KMS-11 (cell line): ENCODE measurements around the gene DOK5.

Experiments
- H2AFZ ChIP-seq: fragments of 200-600 bp; sonication (generic); 2 replicates; pipeline ENCODE4 v1.6.1; 2016; ENCODE audit warnings: antibody characterized with exemption, mixed run types, low read depth
- H3K27ac ChIP-seq: fragments of 200-600 bp; sonication (generic); 2 replicates; pipeline ENCODE4 v1.6.1; 2016; ENCODE audit warnings: mild to moderate bottlenecking, mixed run types
- H3K27me3 ChIP-seq: fragments of 200-600 bp; sonication (generic); 2 replicates; pipeline ENCODE4 v1.6.1; 2017; ENCODE audit warnings: mild to moderate bottlenecking, low read depth, mixed run types, moderate library complexity; ENCODE audit not compliant: insufficient read depth
- H3K36me3 ChIP-seq: fragments of 200-600 bp; sonication (generic); 2 replicates; pipeline ENCODE4 v1.6.1; 2017; ENCODE audit warnings: mild to moderate bottlenecking, mixed run types; ENCODE audit not compliant: insufficient read depth
- H3K4me1 ChIP-seq: fragments of 200-600 bp; sonication (generic); 2 replicates; pipeline ENCODE4 v1.6.1; 2016; ENCODE audit warnings: mild to moderate bottlenecking, low read depth, mixed run types; ENCODE audit not compliant: poor library complexity, severe bottlenecking
- H3K4me2 ChIP-seq: fragments of 200-600 bp; sonication (generic); 2 replicates; pipeline ENCODE4 v1.7.0; 2016; ENCODE audit warnings: mild to moderate bottlenecking, mixed run types
- H3K4me3 ChIP-seq: fragments of 200-600 bp; sonication (generic); IDR thresholded peaks from 2 replicates; pipeline ENCODE4 v1.6.1; 2017; ENCODE audit warnings: low read depth, low read length, mixed read lengths; ENCODE audit not compliant: insufficient read depth
- H3K79me2 ChIP-seq: fragments of 200-600 bp; sonication (generic); 2 replicates; pipeline ENCODE4 v1.6.1; 2016; ENCODE audit warnings: low read depth, mixed run types; ENCODE audit not compliant: insufficient read depth
- H3K9ac ChIP-seq: fragments of 200-600 bp; sonication (generic); 2 replicates; pipeline ENCODE4 v1.6.1; 2016; ENCODE audit warnings: mild to moderate bottlenecking, mixed run types
- H4K20me1 ChIP-seq: fragments of 200-600 bp; sonication (generic); 2 replicates; pipeline ENCODE4 v1.6.1; 2016; ENCODE audit warnings: mild to moderate bottlenecking, mixed run types; ENCODE audit not compliant: insufficient read depth
- CTCF ChIP-seq: fragments of 200-600 bp; sonication (generic); conservative IDR thresholded peaks from 2 replicates; pipeline ENCODE4 v1.6.1; 2017; ENCODE audit warnings: low read depth, mild to moderate bottlenecking, antibody characterized with exemption, low read length, moderate library complexity, mixed read lengths

Gene DOK5

DNA sequence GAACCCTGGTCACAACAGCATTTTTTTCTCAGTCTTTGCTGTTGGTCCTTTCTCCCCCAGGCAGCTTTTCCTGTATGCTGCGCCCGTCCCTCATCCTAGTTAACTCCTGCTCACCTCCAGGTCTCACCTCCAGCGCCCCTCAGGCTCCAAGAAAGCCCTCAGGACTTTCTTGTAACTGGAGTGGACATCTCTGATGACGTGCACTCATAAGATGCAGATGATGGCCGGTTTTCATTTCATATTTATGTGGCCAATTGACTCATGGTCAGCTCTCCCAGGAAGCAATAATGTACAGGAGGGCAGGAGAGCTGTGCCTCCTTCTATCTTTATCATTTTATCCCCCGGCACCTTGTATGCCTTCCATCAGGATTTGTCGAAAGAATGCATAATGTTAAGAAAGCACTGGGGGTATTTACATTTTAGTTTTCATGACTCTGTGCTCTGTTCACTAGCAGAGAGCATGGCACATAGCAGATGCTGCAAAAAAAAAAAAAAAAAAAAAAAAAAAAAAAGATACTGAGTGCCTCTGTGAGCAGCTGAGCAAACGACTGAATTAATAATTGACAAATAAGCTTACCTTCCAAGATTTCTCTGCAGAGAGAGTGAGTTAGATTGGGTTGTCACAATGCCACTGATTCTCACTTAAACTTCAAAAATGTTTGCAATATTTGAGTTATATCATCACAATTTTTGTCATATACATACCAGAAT, 170.2 kb downstream of the DOK5 start:
- no peak overlapping the region for H2AFZ ChIP-seq
- H3K9ac ChIP-seq: no peak overlapping the region
- H3K4me2 ChIP-seq: no peak overlapping the region
- no peaks in the 10 kb centered on the region for H3K79me2 ChIP-seq
- no peak overlapping the region for H3K4me3 ChIP-seq
- H3K27me3 ChIP-seq: no peaks in the 10 kb centered on the region
- H3K27ac ChIP-seq: no peak overlapping the region
- H3K4me1 ChIP-seq: peaks cover 8% of the 10 kb centered on the region
- no peak for TF ChIP-seq CTCF
- no peaks in the 10 kb centered on the region for H3K36me3 ChIP-seq
- H4K20me1 ChIP-seq: no peaks in the 10 kb centered on the region

DNA sequence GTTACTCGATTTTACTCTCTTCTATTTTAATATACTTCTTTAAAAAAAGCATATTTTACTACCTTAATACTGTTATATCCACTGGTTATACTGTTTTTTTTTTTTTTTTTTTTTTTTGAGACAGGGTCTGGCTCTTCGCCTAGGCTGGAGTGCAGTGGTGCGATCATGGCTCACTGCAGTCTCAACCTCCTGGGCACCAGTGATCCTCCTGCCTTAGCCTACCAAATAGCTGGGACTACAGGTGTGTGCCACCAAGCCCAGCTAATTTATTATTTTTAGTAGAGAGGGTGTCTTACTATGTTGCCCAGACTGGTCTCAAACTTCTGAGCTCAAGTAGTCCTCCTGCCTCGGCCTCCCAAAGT, 170.7 kb downstream of the DOK5 start:
- Histone ChIP-seq H3K4me2 (no peak overlapping the region), H3K36me3 (no peaks in the 10 kb centered on the region), H3K79me2 (no peaks in the 10 kb centered on the region), H2AFZ (no peak overlapping the region), H3K4me1 (peaks cover 8% of the 10 kb centered on the region), H3K9ac (no peak overlapping the region), H3K27ac (no peak overlapping the region), H3K4me3 (no peak overlapping the region), H3K27me3 (no peaks in the 10 kb centered on the region), H4K20me1 (no peaks in the 10 kb centered on the region)
- TF ChIP-seq CTCF: no peak

DNA sequence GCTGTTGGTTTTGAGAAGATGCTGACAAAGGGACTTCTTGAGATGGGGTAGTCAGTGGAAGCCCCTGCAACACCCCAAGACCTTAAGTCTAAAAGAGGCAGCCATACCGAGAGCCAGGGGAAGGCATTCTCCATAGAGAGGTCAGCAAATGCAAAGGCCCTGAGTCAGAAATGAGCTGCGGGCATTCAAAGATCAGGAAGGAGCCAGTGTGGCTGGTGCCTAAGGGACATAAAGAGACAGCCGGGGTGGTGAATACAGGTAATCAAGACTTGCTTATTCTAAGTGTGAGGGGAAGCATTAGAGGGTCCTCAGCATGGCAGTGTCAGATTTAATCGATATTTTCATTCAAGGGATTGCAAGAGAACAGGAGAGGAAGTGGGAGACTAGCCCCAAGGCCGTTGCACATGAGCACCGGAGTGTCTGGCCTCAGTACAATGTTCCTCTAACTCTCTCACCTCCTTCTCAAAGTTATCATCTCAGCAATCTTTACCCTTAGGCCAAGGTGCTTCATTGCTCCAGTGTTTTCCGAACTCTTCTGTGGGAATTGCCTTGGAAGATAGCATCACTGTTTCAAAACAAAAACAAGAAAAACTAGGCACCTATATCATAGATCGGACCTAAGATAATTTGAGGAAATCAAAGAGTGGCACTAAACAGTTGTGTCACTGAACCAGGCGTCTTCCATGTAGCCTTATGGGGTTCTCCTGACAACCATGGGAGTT, 173.2 kb downstream of the DOK5 start:
- TF ChIP-seq CTCF: no peak
- H4K20me1 ChIP-seq: no peaks in the 10 kb centered on the region
- H2AFZ ChIP-seq: no peak overlapping the region
- H3K27ac ChIP-seq: no peak overlapping the region
- H3K36me3 ChIP-seq: no peaks in the 10 kb centered on the region
- peaks cover 8% of the 10 kb centered on the region for H3K4me1 ChIP-seq
- H3K4me2 ChIP-seq: no peak overlapping the region
- no peak overlapping the region for H3K9ac ChIP-seq
- no peaks in the 10 kb centered on the region for H3K79me2 ChIP-seq
- no peaks in the 10 kb centered on the region for H3K27me3 ChIP-seq
- H3K4me3 ChIP-seq: no peak overlapping the region

DNA sequence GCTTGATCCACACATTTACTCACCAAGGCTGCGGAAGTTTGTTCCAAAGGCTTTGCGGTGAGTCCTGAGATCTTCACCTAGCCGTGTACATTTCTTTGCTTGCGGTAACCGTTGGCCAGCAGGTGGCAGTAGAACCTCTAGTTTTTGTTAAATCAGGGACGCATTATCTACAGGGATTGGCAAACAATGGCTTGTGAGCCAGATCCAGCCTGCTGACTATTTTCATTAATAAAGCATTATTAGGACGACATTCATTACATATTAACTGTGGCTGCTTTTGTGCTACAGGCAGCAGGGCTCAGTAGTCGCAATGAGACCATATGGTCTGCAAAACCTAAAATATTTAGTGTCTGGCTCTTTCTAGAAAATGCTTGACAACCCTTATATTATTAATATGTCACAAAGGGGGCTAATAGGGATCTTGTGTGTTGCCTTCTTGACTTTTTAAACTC, 174.1 kb downstream of the DOK5 start:
- H2AFZ ChIP-seq: peak overlapping the region; percentile 25; the same call in 1 of the 2 replicates

More for the DNA sequence above, 174.1 kb downstream of the DOK5 start:
- H3K79me2 ChIP-seq: no peaks in the 10 kb centered on the region
- H3K4me1 ChIP-seq: peaks cover 8% of the 10 kb centered on the region
- no peak overlapping the region for H3K27ac ChIP-seq
- H3K4me3 ChIP-seq: no peak overlapping the region
- H3K4me2 ChIP-seq: no peak overlapping the region
- TF ChIP-seq CTCF: peak; percentile 95
- no peaks in the 10 kb centered on the region for H3K27me3 ChIP-seq
- H3K36me3 ChIP-seq: no peaks in the 10 kb centered on the region
- H4K20me1 ChIP-seq: no peaks in the 10 kb centered on the region
- H3K9ac ChIP-seq: no peak overlapping the region
